PC-9 (cell line): Measurements from ENCODE around the gene C3orf70.

Source experiments
- CTCF ChIP-seq: fragments of 200-600 bp; sonication (generic); conservative IDR thresholded peaks from 2 replicates; pipeline ENCODE4 v1.6.1; 2017; ENCODE audit warnings: mixed run types, antibody characterized with exemption, mild to moderate bottlenecking, moderate library complexity
- EZH2 ChIP-seq: fragments of 200-600 bp; sonication (generic); IDR thresholded peaks from 2 replicates; pipeline ENCODE4 v1.8.0; 2017; ENCODE audit warnings: antibody characterized with exemption, low read depth

- TF ChIP-seq CTCF, result no peak
- no peak for TF ChIP-seq EZH2
Measured at GRCh38 chr3:185079625-185080024, 73.2 kb downstream of the C3orf70 start.
